Measurements from ENCODE around the gene PPP1R37.

GRCh38 chr19:45140533-45140932, 47.6 kb downstream of the PPP1R37 start:
- TF ChIP-seq POLR2A (IDR thresholded peaks at IDR 0.05): no peak
- TF ChIP-seq, protein P1, sequence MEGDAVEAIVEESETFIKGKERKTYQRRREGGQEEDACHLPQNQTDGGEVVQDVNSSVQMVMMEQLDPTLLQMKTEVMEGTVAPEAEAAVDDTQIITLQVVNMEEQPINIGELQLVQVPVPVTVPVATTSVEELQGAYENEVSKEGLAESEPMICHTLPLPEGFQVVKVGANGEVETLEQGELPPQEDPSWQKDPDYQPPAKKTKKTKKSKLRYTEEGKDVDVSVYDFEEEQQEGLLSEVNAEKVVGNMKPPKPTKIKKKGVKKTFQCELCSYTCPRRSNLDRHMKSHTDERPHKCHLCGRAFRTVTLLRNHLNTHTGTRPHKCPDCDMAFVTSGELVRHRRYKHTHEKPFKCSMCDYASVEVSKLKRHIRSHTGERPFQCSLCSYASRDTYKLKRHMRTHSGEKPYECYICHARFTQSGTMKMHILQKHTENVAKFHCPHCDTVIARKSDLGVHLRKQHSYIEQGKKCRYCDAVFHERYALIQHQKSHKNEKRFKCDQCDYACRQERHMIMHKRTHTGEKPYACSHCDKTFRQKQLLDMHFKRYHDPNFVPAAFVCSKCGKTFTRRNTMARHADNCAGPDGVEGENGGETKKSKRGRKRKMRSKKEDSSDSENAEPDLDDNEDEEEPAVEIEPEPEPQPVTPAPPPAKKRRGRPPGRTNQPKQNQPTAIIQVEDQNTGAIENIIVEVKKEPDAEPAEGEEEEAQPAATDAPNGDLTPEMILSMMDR (IDR thresholded peaks at IDR 0.05): no peak

Measured in thyroid gland (tissue), 4 donors.